GM21381 (cell line): ENCODE measurements around the gene DNMT3A.

ENCODE experiments used
- ATAC-seq: cut with Tn5 transposase; IDR thresholded peaks from one replicate; pipeline ENCODE4 v1.9.1; 2021; ENCODE audit warnings: mild to moderate bottlenecking, moderate library complexity; ENCODE audit not compliant: unreplicated experiment

Gene DNMT3A

GRCh38 chr2:25245141-25245540 lies 96.6 kb downstream of the DNMT3A start:
- no peak for ATAC-seq

GRCh38 chr2:25243995-25244394 lies 97.7 kb downstream of the DNMT3A start:
- ATAC-seq, result no peak

- ATAC-seq, result no peak
Observed at GRCh38 chr2:25241452-25241851, 100.3 kb downstream of the DNMT3A start.

DNA sequence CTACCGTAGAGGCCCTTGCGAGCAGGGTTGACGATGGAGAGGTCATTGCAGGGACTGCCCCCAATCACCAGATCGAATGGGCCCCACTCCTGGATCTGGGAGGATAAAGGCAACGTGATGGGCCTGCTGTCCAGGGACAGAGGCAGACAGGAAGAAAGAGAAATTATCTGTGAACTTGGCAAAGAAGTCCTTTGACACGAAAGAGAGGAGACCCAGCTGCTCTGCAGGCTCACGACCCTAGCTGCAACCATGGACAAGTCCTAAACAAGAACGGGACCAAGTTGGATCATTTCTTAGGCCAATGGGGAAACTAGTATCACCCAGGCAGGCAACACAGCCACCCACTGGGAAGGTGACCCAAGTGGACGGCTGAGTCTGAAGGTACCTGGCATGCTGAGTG lies 101.1 kb downstream of the DNMT3A start:
- ATAC-seq, result no peak

DNA sequence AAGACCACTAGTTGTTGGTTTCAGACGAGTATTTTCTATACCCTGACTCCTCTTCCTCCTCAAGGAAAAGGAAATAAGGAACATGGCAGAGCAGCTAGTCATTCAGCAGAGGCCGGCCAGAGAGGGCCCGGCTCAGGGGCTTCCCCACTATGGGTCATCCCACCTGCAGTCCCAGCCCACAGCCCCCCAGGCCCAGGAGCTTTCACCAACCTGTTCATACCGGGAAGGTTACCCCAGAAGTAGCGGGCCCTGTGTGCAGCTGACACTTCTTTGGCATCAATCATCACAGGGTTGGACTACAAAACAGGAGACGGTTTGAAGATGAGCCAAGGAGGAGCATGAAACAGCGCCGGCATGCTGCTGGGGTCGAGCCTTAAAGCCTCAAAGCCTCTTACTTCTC lies 102.8 kb downstream of the DNMT3A start:
- ATAC-seq, result no peak

GRCh38 chr2:25237764-25238163 lies 104.0 kb downstream of the DNMT3A start:
- no peak for ATAC-seq

DNA sequence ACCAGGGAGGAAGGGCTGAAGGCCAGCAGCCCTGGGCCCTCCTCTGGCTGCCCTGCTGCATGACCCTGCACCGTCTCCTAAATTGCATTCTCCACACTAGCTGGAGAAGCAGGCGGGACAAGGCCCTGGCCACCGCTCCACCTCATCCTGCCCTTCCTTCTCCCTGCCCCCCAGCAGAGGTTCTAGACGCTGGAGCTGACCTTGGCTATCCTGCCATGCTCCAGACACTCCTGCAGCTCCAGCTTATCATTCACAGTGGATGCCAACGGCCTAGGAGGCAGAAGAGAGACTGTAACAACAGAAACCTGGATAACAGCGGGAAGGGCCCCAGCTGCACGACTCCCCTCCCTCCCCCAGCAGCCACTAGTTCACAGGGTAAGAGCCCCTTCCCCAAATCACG lies 105.0 kb downstream of the DNMT3A start:
- no peak for ATAC-seq

DNA sequence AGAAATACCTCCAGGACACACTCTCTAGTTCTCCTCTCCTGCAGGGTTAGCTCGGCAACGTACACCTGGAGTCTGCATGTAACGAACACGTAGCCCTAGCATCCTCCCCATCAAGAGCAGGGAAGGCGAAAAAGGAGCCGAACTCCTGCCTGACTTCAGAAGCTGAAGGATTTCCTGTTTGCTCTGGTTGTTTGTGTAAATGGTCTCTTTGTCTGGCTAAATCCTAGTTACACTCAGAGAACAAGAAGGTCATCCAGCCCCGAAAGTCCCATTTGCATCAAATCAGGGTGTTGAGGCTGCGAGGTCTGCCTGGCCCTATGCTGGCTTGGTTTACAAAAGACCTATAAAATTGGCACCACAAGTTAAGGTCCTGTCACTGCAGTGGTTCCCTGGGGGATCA lies 107.0 kb downstream of the DNMT3A start:
- ATAC-seq, result no peak

DNA sequence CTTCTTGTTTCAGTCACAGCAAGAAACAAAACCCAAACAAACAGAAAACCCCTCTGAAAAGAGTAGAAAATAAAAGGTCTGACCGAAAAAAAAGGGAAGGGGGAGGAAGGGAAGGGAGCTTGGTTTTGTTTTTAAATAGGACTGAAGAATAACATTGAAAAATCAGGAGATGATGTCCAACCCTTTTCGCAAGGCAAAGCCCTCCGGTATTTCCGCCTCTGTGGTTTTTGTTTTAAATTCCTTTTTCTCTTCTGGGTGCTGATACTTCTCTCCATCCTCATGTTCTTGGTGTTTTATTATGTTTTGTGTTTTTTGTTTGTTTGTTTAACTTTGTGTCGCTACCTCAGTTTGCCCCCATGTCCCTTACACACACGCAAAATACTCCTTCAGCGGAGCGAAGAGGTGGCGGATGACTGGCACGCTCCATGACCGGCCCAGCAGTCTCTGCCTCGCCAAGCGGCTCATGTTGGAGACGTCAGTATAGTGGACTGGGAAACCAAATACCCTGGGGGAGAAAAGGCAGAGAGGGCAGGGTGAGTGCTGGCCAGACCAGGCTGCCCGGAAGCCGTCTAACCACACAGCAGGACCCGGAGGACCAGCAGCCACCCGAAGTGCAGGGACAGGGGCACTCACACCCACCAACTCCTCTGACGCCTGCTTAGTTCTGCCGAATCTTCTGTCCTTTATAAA lies 107.7 kb downstream of the DNMT3A start:
- no peak for ATAC-seq

DNA sequence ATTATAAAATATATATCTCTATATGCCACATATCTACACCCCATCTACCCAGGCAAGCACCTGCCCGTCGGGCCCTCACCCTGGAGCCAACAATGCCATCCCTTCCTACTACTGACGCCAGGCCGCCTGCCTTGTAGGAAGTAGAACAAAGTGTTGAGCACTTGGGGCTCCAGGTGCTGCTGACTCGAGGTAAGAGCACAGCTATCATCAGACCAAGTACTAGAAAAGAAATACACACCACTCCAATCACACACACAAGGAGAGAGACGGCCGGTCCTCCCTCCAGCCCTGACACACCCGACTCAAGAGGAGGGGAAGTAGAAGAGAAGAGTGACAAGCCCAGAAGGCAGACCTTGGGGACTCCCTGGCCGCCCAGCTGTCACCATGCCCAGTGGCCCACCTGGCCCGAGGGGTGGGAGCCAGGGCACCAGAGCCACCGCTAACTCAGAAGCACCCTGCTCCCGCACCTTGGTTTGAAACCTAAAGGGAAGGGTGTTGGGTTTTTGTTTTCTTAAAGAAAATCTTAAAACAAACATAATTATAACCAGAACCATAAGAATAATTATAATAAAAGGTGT lies 109.4 kb downstream of the DNMT3A start:
- no peak for ATAC-seq

- no peak for ATAC-seq
Observed at GRCh38 chr2:25230948-25231311, 110.8 kb downstream of the DNMT3A start.

DNA sequence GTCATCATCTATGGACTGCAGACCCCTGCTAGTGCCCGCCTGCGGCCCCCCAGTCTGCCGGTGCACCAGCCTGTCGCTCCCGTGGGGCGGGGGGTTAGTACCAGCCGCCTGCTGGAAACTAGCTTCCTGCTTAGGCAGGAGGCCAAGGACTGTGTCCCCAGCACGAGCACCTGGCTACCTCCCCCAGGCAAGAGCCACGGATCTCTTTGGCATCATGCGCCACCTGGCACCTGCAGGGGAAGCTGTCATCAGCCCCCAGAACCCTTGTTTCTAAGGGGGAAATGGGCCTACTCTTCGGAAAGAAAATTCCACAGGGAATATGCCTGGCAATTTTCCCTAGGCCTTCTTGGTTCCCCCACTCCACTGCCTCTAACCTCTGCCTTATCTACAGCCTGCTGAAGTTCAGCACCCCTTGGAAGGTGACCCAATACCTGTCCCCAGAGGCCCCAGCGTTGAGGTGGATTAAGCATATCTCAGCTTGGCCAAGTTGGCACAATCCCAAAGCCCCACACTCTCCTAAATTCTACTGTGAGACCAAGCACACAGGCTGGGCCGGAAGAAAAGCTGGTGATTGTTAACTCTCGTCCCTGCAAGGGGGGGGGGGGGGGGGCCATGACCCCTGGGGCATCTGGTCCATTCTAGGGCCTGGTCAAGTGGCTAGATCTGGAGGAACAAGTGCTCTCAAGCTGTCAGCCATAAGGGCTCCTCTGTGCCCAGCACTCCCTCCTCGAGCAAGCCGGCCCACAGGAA lies 111.4 kb downstream of the DNMT3A start:
- ATAC-seq, result no peak

DNA sequence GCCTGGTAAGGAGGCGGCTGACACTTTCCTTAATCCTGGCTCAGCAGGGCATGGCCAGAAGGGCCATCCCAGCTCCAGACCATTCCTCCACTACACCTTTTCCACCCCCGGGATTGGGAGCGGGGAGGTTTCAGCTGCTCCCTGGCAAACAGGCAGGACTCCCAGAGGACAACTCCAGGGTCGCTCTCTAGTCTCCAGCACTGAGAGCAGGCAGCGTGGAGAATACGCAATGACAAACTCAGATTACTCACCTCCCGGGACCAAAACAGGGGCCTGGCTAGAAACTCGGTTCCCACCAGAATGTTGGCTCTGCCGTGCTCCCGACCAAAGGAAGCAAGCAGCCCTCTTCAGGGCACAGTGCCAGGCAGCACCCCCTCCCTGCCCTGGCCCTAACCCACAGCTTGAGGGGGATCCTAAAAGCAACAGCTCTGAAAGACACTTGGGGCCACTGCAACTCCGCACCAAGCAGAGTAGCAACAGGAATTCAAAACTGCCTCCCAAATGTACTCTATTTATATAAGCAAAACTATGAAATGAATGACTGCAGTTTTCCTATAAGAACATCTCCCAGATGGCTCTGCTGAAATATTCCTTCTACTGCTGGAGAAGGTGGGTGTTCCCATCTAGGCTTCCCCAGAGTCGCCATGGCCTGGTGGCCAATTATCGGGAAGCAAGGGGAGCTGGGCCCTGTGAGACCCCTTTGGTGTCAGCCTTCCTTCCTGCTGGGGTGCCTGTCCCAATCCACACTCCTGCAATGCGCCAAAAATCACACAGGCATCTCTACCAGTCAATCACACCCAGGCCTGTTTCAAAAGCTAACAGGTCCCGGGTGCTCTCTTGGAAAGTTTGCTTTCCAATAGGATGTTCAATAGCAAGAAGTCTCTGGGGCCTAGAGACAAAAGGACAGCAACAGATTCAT lies 112.2 kb downstream of the DNMT3A start:
- no peak for ATAC-seq

DNA sequence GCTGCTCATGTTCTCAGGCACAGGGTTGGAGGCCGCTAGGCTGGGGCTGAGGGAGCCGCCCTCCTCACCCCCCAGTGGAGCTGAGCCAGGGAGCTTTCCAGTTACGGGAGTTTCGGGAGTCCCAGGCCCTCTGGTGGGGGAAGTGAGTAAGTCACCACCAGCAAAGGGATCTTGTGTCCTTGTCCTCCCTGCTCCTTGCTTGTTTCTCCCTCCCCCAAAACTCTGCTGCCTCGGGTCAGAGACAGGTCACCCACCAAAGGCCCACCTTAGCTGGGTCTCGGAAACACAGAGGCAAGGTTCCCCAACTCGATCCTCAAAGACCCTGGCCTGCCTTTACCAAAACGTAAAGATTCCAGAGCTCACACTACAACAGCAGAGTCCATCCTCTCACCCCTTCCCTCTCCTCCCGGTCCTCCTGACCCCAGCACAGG lies 112.9 kb downstream of the DNMT3A start:
- no peak for ATAC-seq

GRCh38 chr2:25227576-25227975 lies 114.1 kb downstream of the DNMT3A start:
- no peak for ATAC-seq

GRCh38 chr2:25226827-25227226 lies 114.9 kb downstream of the DNMT3A start:
- no peak for ATAC-seq

DNA sequence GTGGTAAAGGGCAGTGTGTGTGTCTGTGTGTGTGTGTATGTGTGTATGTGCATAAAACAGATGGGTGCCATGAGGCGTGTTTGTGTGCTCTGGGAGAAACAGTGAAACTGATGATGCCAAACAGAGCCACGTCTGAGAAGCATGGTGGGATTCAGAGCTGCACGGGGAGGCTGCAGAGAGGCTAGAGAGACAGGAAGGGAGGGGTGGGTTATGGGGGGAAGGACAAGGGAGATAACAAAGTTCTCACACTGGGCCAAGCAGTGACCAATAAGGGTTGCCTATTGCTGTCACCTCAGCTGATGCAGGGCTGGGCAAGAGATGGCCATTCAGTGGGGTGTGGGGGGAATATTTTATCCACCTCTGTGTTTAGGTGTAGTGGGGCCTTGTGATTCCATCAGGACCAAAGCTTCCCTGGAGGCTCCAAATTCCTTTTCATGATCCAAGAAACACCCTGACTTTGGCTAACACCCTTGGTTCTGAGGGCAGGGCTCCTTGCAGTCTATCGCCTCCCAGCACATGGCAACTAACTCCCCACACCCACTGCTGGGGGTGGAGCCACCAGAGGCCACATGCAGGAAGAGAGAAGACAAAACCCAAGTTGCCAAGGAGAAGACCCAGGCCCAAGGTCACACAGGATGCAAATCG lies 119.1 kb downstream of the DNMT3A start:
- no peak for ATAC-seq

- ATAC-seq, result no peak
Observed at GRCh38 chr2:25221579-25221978, 120.1 kb downstream of the DNMT3A start.

DNA sequence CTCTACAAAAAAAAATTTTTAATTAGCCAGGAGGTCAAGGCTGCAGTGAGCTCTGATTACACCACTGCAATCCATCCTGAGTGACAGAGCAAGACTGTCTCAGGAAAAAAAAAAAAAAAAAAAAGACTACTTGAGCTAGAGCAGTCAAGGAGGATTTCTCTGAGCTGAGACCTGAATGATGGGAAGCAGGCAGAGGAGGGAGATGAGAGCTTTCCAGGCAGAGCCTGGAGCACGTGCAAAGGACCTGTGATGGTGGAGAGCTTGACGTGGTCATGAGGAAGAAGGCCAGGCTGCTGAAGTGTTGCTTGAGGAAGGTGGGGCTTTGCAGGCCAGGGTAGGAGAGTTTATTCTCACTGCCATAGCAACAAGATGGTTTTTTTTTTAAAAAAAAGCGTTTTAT lies 121.4 kb downstream of the DNMT3A start:
- ATAC-seq, result no peak

DNA sequence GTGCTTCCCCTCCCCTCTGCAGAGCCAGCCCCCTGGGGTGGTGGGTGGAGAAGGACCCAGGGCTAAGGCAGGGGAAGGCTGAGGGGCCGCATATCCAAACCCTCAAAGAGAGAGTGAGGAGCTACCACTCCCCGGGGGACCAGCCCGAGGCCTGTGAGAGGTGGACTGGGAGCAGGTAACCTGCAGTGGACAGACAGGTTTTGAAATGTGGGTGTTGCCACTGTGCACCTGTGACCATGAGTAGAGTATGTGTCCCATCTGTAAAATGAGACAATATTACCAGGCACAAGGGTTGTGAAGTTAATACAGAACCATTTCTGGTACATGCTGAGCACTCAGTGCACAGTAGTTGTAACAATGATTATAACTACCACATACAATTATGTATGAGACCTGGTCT lies 122.1 kb downstream of the DNMT3A start:
- no peak for ATAC-seq

DNA sequence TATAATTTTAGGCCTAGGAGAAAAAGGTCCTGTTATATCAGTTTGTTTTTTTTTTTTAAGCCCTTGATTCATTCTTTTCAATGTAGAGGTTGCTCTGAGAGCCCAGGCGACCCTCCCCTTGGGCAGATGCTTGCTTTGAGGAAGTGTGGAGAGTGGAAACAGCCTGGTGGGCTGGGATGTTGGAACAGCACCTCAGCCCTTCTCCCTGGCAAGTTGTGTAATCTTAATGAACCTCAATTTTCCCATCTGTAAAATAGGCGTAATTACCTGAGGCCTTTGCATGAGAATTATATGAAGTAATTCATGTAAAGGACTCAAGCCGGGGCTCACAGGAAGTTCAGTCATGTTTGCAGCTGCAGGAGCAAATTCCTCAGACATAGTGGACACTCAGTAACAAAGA lies 123.6 kb downstream of the DNMT3A start:
- no peak for ATAC-seq
